ENCODE data around the gene PPARA.

DNA sequence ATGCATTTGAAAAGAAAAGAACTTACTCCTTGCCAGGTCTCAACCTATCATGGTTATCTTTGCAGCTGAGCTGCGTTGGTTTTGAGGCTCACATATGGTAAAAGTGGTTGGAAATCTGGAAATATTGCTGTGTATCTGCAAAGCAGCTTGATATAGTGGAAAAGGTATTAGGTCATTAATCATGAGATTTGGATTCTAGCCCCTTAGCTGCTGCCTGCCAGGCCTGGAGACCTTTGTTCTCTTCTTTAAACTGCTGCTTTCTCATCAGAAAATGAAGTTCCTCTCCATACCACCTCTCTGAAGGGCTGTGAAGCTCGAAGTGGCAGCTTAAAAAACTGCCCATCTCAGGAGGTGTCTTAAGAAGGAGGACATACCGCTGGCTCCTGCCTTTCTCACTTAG lies 5.7 kb downstream of the PPARA start:
- TF ChIP-seq, protein P1, sequence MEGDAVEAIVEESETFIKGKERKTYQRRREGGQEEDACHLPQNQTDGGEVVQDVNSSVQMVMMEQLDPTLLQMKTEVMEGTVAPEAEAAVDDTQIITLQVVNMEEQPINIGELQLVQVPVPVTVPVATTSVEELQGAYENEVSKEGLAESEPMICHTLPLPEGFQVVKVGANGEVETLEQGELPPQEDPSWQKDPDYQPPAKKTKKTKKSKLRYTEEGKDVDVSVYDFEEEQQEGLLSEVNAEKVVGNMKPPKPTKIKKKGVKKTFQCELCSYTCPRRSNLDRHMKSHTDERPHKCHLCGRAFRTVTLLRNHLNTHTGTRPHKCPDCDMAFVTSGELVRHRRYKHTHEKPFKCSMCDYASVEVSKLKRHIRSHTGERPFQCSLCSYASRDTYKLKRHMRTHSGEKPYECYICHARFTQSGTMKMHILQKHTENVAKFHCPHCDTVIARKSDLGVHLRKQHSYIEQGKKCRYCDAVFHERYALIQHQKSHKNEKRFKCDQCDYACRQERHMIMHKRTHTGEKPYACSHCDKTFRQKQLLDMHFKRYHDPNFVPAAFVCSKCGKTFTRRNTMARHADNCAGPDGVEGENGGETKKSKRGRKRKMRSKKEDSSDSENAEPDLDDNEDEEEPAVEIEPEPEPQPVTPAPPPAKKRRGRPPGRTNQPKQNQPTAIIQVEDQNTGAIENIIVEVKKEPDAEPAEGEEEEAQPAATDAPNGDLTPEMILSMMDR (IDR thresholded peaks at IDR 0.05; ENCODE audit: insufficient read depth, low read length): no peak
- TF ChIP-seq, protein P2, sequence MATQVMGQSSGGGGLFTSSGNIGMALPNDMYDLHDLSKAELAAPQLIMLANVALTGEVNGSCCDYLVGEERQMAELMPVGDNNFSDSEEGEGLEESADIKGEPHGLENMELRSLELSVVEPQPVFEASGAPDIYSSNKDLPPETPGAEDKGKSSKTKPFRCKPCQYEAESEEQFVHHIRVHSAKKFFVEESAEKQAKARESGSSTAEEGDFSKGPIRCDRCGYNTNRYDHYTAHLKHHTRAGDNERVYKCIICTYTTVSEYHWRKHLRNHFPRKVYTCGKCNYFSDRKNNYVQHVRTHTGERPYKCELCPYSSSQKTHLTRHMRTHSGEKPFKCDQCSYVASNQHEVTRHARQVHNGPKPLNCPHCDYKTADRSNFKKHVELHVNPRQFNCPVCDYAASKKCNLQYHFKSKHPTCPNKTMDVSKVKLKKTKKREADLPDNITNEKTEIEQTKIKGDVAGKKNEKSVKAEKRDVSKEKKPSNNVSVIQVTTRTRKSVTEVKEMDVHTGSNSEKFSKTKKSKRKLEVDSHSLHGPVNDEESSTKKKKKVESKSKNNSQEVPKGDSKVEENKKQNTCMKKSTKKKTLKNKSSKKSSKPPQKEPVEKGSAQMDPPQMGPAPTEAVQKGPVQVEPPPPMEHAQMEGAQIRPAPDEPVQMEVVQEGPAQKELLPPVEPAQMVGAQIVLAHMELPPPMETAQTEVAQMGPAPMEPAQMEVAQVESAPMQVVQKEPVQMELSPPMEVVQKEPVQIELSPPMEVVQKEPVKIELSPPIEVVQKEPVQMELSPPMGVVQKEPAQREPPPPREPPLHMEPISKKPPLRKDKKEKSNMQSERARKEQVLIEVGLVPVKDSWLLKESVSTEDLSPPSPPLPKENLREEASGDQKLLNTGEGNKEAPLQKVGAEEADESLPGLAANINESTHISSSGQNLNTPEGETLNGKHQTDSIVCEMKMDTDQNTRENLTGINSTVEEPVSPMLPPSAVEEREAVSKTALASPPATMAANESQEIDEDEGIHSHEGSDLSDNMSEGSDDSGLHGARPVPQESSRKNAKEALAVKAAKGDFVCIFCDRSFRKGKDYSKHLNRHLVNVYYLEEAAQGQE (IDR thresholded peaks at IDR 0.05; ENCODE audit: insufficient replicate concordance, low read depth): no peak
- TF ChIP-seq POLR2AphosphoS5 (IDR thresholded peaks at IDR 0.05; ENCODE audit: low read depth) (no peak), SPI1 (IDR thresholded peaks at IDR 0.05; ENCODE audit: borderline replicate concordance, low read depth) (no peak), GABPA (IDR thresholded peaks at IDR 0.05; ENCODE audit: low read depth) (no peak)
